Testis (tissue), 3 donors: Measurements from ENCODE around the gene EFCAB12. TPM values are rescaled to one million over a fixed set of nuclear protein-coding genes. Genes with fewer than 3 reads are reported as not detected.

ENCODE experiments used
- DNase-seq: peaks from one replicate; pipeline ENCODE4 v3.0.0-alpha.2; 2019
- H3K27ac ChIP-seq, 2 donors: fragments of 200-600 bp; sonication (generic); one replicate each; pipeline ENCODE4 v1.5.1; 2019
- H3K27me3 ChIP-seq: fragments of 200-600 bp; sonication (generic); one replicate; pipeline ENCODE4 v1.5.1; 2019
- H3K36me3 ChIP-seq: fragments of 200-600 bp; sonication (generic); one replicate; pipeline ENCODE4 v1.5.1; 2017; ENCODE audit warnings: low read depth; ENCODE audit errors: missing control alignments
- H3K4me1 ChIP-seq: fragments of 200-600 bp; sonication (generic); one replicate; pipeline ENCODE4 v1.5.1; 2019
- H3K4me3 ChIP-seq, 2 donors: fragments of 200-600 bp; sonication (generic); one replicate each; pipeline ENCODE4 v1.5.1; 2017 to 2019
- H3K9me3 ChIP-seq: fragments of 200-600 bp; sonication (generic); one replicate; pipeline ENCODE4 v1.5.1; 2017
- CTCF ChIP-seq, 3 experiments: fragments of 450-650 bp in 2 of 3; fragments of 200-600 bp in 1 of 3; sonication (generic) in 1 of 3; IDR thresholded peaks; one replicate each; pipeline ENCODE4 v1.5.1; 2016 to 2019; ENCODE audit warnings: antibody characterized with exemption in 3 of 3, mild to moderate bottlenecking in 2 of 3, moderate library complexity in 1 of 3
- POLR2A ChIP-seq: fragments of 450-650 bp; IDR thresholded peaks from one replicate; pipeline ENCODE4 v1.6.1; 2017; ENCODE audit warnings: antibody characterized with exemption, mild to moderate bottlenecking, moderate library complexity
- WGBS, 2 donors: methylation state at CpG; one replicate each; pipeline ENCODE4 v1.1.5; 2018; 5-methylcytosine and 5-hydroxymethylcytosine counted together
- intact Hi-C: fragments of 100-400 bp; cut with DNase I; formaldehyde crosslinking; loops from one replicate; pipeline ENCODE4 v1.15.1; 2023; ENCODE audit warnings: low total_unique reads
- polyA plus RNA-seq: library from polyadenylated mRNA; stranded (reverse); fragments of 350-450 nt; fragmentation: Illumina TruSeq; extraction: RNeasy Lipid Tissue Mini Kit (QIAGEN cat#74804); gene quantifications from one replicate; pipeline ENCODE4 v1.2.3, GENCODE V29; 2014; ENCODE audit warnings: low read depth, low replicate concordance; ENCODE audit not compliant: insufficient read depth
- total RNA-seq, 2 donors: library from RNA; depleted of rRNA; stranded (reverse); fragments of >200 nt; gene quantifications; one replicate each; pipeline ENCODE4 v1.2.3, GENCODE V29; 2016

Gene EFCAB12
- total and polyA plus RNA-seq, 3 donors from 2014 or later = 7.3 to 16.0 (median 13.7) TPM

- Histone ChIP-seq H3K27me3 (no peaks in the 10 kb centered on the region), H3K27ac (no peak overlapping the region), H3K4me1 (no peaks in the 10 kb centered on the region), H3K4me3 (no peak overlapping the region), H3K36me3 (no peaks in the 10 kb centered on the region), H3K9me3 (no peaks in the 10 kb centered on the region)
- DNase-seq = no peak
- 81 to 83% methylated on average over 4 of the region's 4 CpGs for WGBS, 2 donors
- intact Hi-C loops = no loop called here
- TF ChIP-seq CTCF (IDR thresholded peaks at IDR 0.05) (no peak), POLR2A (no peak)
These were observed 35.3 kb upstream of the EFCAB12 start for GRCh38 chr3:129463716-129464115.

GRCh38 chr3:129463094-129463493, 34.7 kb upstream of the EFCAB12 start:
- no peak for DNase-seq
- Histone ChIP-seq H3K4me3 (no peak overlapping the region), H3K27ac (no peak overlapping the region), H3K4me1 (no peaks in the 10 kb centered on the region), H3K36me3 (no peaks in the 10 kb centered on the region), H3K9me3 (no peaks in the 10 kb centered on the region), H3K27me3 (no peaks in the 10 kb centered on the region)
- TF ChIP-seq POLR2A (no peak), CTCF (IDR thresholded peaks at IDR 0.05) (no peak)
- intact Hi-C loops = no loop called here
- WGBS, 2 donors = 95 to 97% methylated on average over 3 of the region's 3 CpGs

- Histone ChIP-seq H3K36me3 (no peaks in the 10 kb centered on the region), H3K27me3 (no peaks in the 10 kb centered on the region), H3K27ac (no peak overlapping the region), H3K4me3 (no peak overlapping the region), H3K4me1 (no peaks in the 10 kb centered on the region), H3K9me3 (no peaks in the 10 kb centered on the region)
- DNase-seq = no peak
- intact Hi-C loops = no loop called here
- TF ChIP-seq CTCF (IDR thresholded peaks at IDR 0.05) = no peak
- TF ChIP-seq POLR2A = no peak
- whole genome bisulfite sequencing, 2 donors = 69 to 96% methylated on average over 3 of the region's 3 CpGs
These were observed 34.0 kb upstream of the EFCAB12 start for GRCh38 chr3:129462361-129462968.

- 79 to 81% methylated on average over 6 of the region's 6 CpGs for WGBS, 2 donors
- peak overlapping the region in 1 of 2 donors; percentile 51 for H3K27ac ChIP-seq
- intact Hi-C loops = no loop called here
- H3K9me3 ChIP-seq = no peaks in the 10 kb centered on the region
- TF ChIP-seq CTCF (IDR thresholded peaks at IDR 0.05) (no peak), POLR2A (no peak)
- DNase-seq = no peak
- H3K4me3 ChIP-seq = no peak overlapping the region
- no peaks in the 10 kb centered on the region for H3K4me1 ChIP-seq
- H3K36me3 ChIP-seq = no peaks in the 10 kb centered on the region
- no peaks in the 10 kb centered on the region for H3K27me3 ChIP-seq
These were observed 33.2 kb upstream of the EFCAB12 start for GRCh38 chr3:129461461-129462146.

GRCh38 chr3:129461022-129461421, 32.6 kb upstream of the EFCAB12 start:
- no peak for TF ChIP-seq CTCF (IDR thresholded peaks at IDR 0.05)
- TF ChIP-seq POLR2A = no peak
- intact Hi-C loops = no loop called here
- H3K36me3 ChIP-seq = no peaks in the 10 kb centered on the region
- 67 to 81% methylated on average over 1 of the region's 1 CpG for WGBS, 2 donors
- no peaks in the 10 kb centered on the region for H3K4me1 ChIP-seq
- no peak overlapping the region for H3K4me3 ChIP-seq
- H3K27ac ChIP-seq = peak overlapping the region in 1 of 2 donors; percentile 51
- no peaks in the 10 kb centered on the region for H3K27me3 ChIP-seq
- DNase-seq = no peak
- H3K9me3 ChIP-seq = no peaks in the 10 kb centered on the region
